ENCODE data around the gene FGD4. TPM values are rescaled to one million over a fixed set of nuclear protein-coding genes. Genes with fewer than 3 reads are reported as not detected.

The FGD4 gene
- total RNA-seq, 1 experiment from 2014 or later = 37.4 TPM

DNA sequence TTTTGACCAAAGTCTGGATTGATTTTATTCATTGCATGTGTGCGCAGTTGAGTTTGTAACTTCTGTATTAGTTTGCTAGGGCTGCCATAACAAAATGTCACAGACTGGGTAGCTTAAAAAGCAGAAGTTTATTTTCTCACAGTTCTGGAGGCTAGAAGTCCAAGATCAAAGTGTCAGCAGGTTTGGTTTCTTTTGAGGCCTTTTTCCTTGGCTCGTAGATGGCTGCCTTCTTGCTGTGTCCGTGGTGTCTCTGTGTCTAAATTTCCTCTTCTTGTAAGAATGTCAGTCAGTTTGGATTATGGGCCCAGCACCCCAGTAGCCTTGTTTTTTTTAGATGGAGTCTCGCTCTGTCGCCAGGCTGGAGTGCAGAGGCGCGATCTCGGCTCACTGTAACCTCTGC is 291.6 kb downstream of the FGD4 start:
- Mint-ChIP-seq H3K36me3 (ENCODE audit: insufficient read depth, unreplicated experiment) (no peaks in the 10 kb centered on the region), H3K4me3 (ENCODE audit: low read depth, unreplicated experiment) (no peak overlapping the region), H3K9me3 (ENCODE audit: low read depth, unreplicated experiment) (peaks cover 3% of the 10 kb centered on the region), H3K27ac (ENCODE audit: unreplicated experiment) (no peak overlapping the region), H3K27me3 (ENCODE audit: unreplicated experiment) (no peaks in the 10 kb centered on the region), H3K4me1 (ENCODE audit: low read depth, unreplicated experiment) (no peaks in the 10 kb centered on the region)
- no TSS peak for BruUV-seq (replicated peaks)
- no peak for DNase-seq
- intact Hi-C loops (cut with micrococcal nuclease; ENCODE audit: unreplicated experiment) = no loop called here
- CTCF ChIA-PET = no interaction called here
- TF ChIP-seq, protein P1, sequence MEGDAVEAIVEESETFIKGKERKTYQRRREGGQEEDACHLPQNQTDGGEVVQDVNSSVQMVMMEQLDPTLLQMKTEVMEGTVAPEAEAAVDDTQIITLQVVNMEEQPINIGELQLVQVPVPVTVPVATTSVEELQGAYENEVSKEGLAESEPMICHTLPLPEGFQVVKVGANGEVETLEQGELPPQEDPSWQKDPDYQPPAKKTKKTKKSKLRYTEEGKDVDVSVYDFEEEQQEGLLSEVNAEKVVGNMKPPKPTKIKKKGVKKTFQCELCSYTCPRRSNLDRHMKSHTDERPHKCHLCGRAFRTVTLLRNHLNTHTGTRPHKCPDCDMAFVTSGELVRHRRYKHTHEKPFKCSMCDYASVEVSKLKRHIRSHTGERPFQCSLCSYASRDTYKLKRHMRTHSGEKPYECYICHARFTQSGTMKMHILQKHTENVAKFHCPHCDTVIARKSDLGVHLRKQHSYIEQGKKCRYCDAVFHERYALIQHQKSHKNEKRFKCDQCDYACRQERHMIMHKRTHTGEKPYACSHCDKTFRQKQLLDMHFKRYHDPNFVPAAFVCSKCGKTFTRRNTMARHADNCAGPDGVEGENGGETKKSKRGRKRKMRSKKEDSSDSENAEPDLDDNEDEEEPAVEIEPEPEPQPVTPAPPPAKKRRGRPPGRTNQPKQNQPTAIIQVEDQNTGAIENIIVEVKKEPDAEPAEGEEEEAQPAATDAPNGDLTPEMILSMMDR (IDR thresholded peaks at IDR 0.05; ENCODE audit: unreplicated experiment) = no peak

DNA sequence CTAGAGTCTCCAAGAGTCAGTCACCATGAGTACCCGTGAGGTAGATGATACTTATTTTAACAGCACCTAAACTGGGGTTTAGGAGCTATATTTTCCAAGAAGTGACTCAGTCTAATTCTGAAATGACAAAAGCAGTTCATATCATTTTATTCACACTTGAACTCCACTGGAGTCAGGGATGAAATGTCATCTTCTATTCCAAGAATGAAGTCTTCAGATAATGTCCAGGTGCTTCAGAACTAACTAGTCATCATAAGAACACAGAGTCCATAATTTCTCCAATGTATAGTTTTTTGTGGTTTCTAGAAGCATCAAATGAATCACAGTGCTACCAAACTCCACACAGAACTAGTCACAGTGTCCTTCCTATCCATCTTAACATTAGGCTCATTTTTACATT is 293.0 kb downstream of the FGD4 start:
- Mint-ChIP-seq H3K4me3 (ENCODE audit: low read depth, unreplicated experiment) (no peak overlapping the region), H3K27me3 (ENCODE audit: unreplicated experiment) (no peaks in the 10 kb centered on the region), H3K27ac (ENCODE audit: unreplicated experiment) (no peak overlapping the region), H3K9me3 (ENCODE audit: low read depth, unreplicated experiment) (peaks cover 3% of the 10 kb centered on the region), H3K36me3 (ENCODE audit: insufficient read depth, unreplicated experiment) (no peaks in the 10 kb centered on the region), H3K4me1 (ENCODE audit: low read depth, unreplicated experiment) (no peaks in the 10 kb centered on the region)
- DNase-seq = no peak
- BruUV-seq (replicated peaks) = no TSS peak
- TF ChIP-seq, protein P1 (IDR thresholded peaks at IDR 0.05; ENCODE audit: unreplicated experiment) = no peak
- intact Hi-C loops (cut with micrococcal nuclease; ENCODE audit: unreplicated experiment) = no loop called here
- CTCF ChIA-PET = interaction anchor here (0.5 kb wide), 1 partner anchor 34 kb away, joined by 7 read pairs; no protein-coding TSS in a partner anchor

DNA sequence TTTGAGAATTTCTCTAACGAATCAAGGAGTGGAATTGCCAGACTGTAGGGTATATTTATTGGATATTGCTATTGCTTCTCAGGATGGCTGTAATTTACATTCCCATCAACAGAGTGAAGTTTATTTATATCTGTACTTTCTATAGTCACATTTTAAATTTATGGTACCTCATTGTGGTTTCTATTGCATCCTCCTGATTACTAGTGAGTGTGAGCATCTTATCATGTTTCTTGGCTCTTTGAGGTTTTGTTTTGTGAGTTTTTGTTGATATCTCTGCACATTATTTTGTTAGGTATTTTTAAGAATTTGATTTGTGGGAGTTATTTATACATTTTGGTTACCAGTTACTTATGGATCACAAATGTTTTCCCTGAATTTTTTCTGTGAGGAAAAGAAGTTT is 293.7 kb downstream of the FGD4 start:
- Mint-ChIP-seq H3K27ac (ENCODE audit: unreplicated experiment) (no peak overlapping the region), H3K4me3 (ENCODE audit: low read depth, unreplicated experiment) (no peak overlapping the region)
- BruUV-seq (replicated peaks) = no TSS peak

More for the DNA sequence above, 293.7 kb downstream of the FGD4 start:
- Mint-ChIP-seq H3K27me3 (ENCODE audit: unreplicated experiment) (no peaks in the 10 kb centered on the region), H3K9me3 (ENCODE audit: low read depth, unreplicated experiment) (peaks cover 3% of the 10 kb centered on the region), H3K4me1 (ENCODE audit: low read depth, unreplicated experiment) (no peaks in the 10 kb centered on the region), H3K36me3 (ENCODE audit: insufficient read depth, unreplicated experiment) (no peaks in the 10 kb centered on the region)
- intact Hi-C loops (cut with micrococcal nuclease; ENCODE audit: unreplicated experiment) = no loop called here
- no peak for DNase-seq
- TF ChIP-seq, protein P1 (IDR thresholded peaks at IDR 0.05; ENCODE audit: unreplicated experiment) = no peak
- CTCF ChIA-PET = no interaction called here
